OCI-LY1 (cell line): ENCODE data around the gene VPS16.

ENCODE experiments used
- EZH2 ChIP-seq: fragments of 200-600 bp; sonication (generic), shearing (Covaris generic); IDR thresholded peaks from 2 replicates; pipeline ENCODE4 v1.8.0; 2017; ENCODE audit warnings: borderline replicate concordance, mixed run types, mild to moderate bottlenecking, antibody characterized with exemption, low read length, moderate library complexity, mixed read lengths
- TF ChIP-seq, protein P1 (sequence below): fragments of 200-600 bp; sonication (generic), shearing (Covaris generic); IDR thresholded peaks from 2 replicates; pipeline ENCODE4 v1.5.1; 2017; ENCODE audit warnings: mild to moderate bottlenecking, antibody characterized with exemption, low read length, moderate library complexity, mixed read lengths

GRCh38 chr20:2887715-2888114 lies 47.2 kb downstream of the VPS16 start:
- no peak for TF ChIP-seq EZH2
- TF ChIP-seq, protein P1, sequence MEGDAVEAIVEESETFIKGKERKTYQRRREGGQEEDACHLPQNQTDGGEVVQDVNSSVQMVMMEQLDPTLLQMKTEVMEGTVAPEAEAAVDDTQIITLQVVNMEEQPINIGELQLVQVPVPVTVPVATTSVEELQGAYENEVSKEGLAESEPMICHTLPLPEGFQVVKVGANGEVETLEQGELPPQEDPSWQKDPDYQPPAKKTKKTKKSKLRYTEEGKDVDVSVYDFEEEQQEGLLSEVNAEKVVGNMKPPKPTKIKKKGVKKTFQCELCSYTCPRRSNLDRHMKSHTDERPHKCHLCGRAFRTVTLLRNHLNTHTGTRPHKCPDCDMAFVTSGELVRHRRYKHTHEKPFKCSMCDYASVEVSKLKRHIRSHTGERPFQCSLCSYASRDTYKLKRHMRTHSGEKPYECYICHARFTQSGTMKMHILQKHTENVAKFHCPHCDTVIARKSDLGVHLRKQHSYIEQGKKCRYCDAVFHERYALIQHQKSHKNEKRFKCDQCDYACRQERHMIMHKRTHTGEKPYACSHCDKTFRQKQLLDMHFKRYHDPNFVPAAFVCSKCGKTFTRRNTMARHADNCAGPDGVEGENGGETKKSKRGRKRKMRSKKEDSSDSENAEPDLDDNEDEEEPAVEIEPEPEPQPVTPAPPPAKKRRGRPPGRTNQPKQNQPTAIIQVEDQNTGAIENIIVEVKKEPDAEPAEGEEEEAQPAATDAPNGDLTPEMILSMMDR, result no peak
